Natural killer cell (primary cell): ENCODE data around the gene FAM78B. TPM values are rescaled to one million over a fixed set of nuclear protein-coding genes. Genes with fewer than 3 reads are reported as not detected.

Experiments used
- ATAC-seq, 3 donors: fragments of 150-1000 bp in 2 of 3; fragments of 200-7000 bp in 1 of 3; cut with Tn5 transposase; 1 replicate in 1 of 3; 2 replicates in 2 of 3; pipeline ENCODE4 v1.10.0; 2021; ENCODE audit warnings: mild to moderate bottlenecking in 2 of 3, moderate library complexity in 2 of 3
- DNase-seq, 2 donors: peaks; one replicate each; pipeline versions ENCODE4 v3.0.0 to v3.0.0-alpha.2; 2013 to 2021; ENCODE audit warnings: mixed read lengths in 1 of 2
- H3K27ac ChIP-seq: one replicate; pipeline ENCODE4 v1.5.1; 2013; ENCODE audit warnings: mild to moderate bottlenecking, low read length
- H3K27me3 ChIP-seq: one replicate; pipeline ENCODE4 v1.6.1; 2013; ENCODE audit warnings: low read length; ENCODE audit not compliant: control insufficient read depth, insufficient read depth
- H3K36me3 ChIP-seq: one replicate; pipeline ENCODE4 v1.6.1; 2013; ENCODE audit warnings: low read length; ENCODE audit not compliant: control insufficient read depth, insufficient read depth
- H3K4me1 ChIP-seq: one replicate; pipeline ENCODE4 v1.6.1; 2013; ENCODE audit warnings: low read length; ENCODE audit not compliant: control insufficient read depth, insufficient read depth
- H3K4me3 ChIP-seq: one replicate; pipeline ENCODE4 v1.5.1; 2013; ENCODE audit warnings: low read length
- H3K9me3 ChIP-seq: one replicate; pipeline ENCODE4 v1.6.1; 2013; ENCODE audit warnings: low read length; ENCODE audit not compliant: control insufficient read depth, insufficient read depth
- H3K27ac Mint-ChIP-seq, 2 donors: one replicate each; pipeline ENCODE4 v1.8.0; 2022; ENCODE audit warnings: mild to moderate bottlenecking in 2 of 2, mixed read lengths in 2 of 2, moderate library complexity in 1 of 2
- H3K27me3 Mint-ChIP-seq, 2 donors: one replicate each; pipeline ENCODE4 v1.8.0; 2022; ENCODE audit warnings: low read depth in 2 of 2, mixed read lengths in 2 of 2
- H3K36me3 Mint-ChIP-seq: one replicate; pipeline ENCODE4 v1.8.0; 2022; ENCODE audit warnings: mixed read lengths
- H3K4me1 Mint-ChIP-seq, 2 donors: one replicate each; pipeline ENCODE4 v1.8.0; 2022; ENCODE audit warnings: mixed read lengths in 2 of 2
- H3K4me3 Mint-ChIP-seq: one replicate; pipeline ENCODE4 v1.8.0; 2022; ENCODE audit warnings: mild to moderate bottlenecking, moderate library complexity, mixed read lengths
- H3K9me3 Mint-ChIP-seq, 2 donors: one replicate each; pipeline ENCODE4 v1.8.0; 2022; ENCODE audit warnings: mixed read lengths in 2 of 2
- CTCF ChIP-seq: fragments of 200-600 bp; IDR thresholded peaks from one replicate; pipeline ENCODE4 v1.8.0; 2022; ENCODE audit warnings: antibody characterized with exemption
- WGBS: methylation state at CpG from one replicate; pipeline ENCODE4 v1.1.7; 2013; ENCODE audit warnings: missing lambda C conversion rate; ENCODE audit not compliant: insufficient coverage; 5-methylcytosine and 5-hydroxymethylcytosine counted together
- intact Hi-C: fragments of 100-400 bp; cut with micrococcal nuclease; formaldehyde crosslinking; loops from one replicate; pipeline ENCODE4 v1.14.2; 2022
- total RNA-seq, 4 donors: library from RNA; stranded (reverse); fragments of 120-200 nt in 1 of 4; gene quantifications; one replicate each; pipeline versions ENCODE4 v1.2.3 to v1.2.4, GENCODE V29; 2013 to 2022

FAM78B gene
- total RNA-seq, 3 donors from 2014 or later (not counting 1 experiment from before 2014, with no cell fraction given): not detected

GRCh38 chr1:166086113-166086883 is 80.5 kb downstream of the FAM78B start:
- Histone ChIP-seq H3K36me3 (no peaks in the 10 kb centered on the region), H3K9me3 (peaks cover 4% of the 10 kb centered on the region), H3K4me1 (no peaks in the 10 kb centered on the region), H3K27ac (no peak overlapping the region), H3K4me3 (no peak overlapping the region), H3K27me3 (no peaks in the 10 kb centered on the region)
- no peak for TF ChIP-seq CTCF
- intact Hi-C loops: no loop called here
- Mint-ChIP-seq H3K4me1 (peaks cover 0 to 2% of the 10 kb centered on the region in 2 donors), H3K27ac (no peak overlapping the region), H3K27me3 (peaks cover 0 to 5% of the 10 kb centered on the region in 2 donors), H3K4me3 (no peak overlapping the region), H3K9me3 (no peaks in the 10 kb centered on the region), H3K36me3 (no peaks in the 10 kb centered on the region)
- no peak for ATAC-seq
- 74% methylated on average over 6 of the region's 6 CpGs for WGBS
- DNase-seq: no peak

- Mint-ChIP-seq H3K27me3 (peaks cover 0 to 5% of the 10 kb centered on the region in 2 donors), H3K9me3 (no peaks in the 10 kb centered on the region), H3K27ac (no peak overlapping the region), H3K36me3 (no peaks in the 10 kb centered on the region), H3K4me3 (no peak overlapping the region), H3K4me1 (peaks cover 8 to 10% of the 10 kb centered on the region in 2 donors)
- no peak overlapping the region for H3K27ac ChIP-seq
- no peaks in the 10 kb centered on the region for H3K27me3 ChIP-seq
- peaks cover 4% of the 10 kb centered on the region for H3K9me3 ChIP-seq
- H3K4me1 ChIP-seq: no peaks in the 10 kb centered on the region
- H3K4me3 ChIP-seq: no peak overlapping the region
- 73% methylated on average over 3 of the region's 3 CpGs for WGBS
- ATAC-seq (no peak), DNase-seq (no peak)
- TF ChIP-seq CTCF: no peak
- H3K36me3 ChIP-seq: no peaks in the 10 kb centered on the region
- intact Hi-C loops: no loop called here
Observed at GRCh38 chr1:166084613-166085012, 82.2 kb downstream of the FAM78B start.

GRCh38 chr1:166083887-166084286 is 82.9 kb downstream of the FAM78B start:
- TF ChIP-seq CTCF: no peak
- 67% methylated on average over 1 of the region's 2 CpGs for WGBS
- Histone ChIP-seq H3K36me3 (no peaks in the 10 kb centered on the region), H3K27me3 (no peaks in the 10 kb centered on the region), H3K27ac (no peak overlapping the region), H3K4me1 (no peaks in the 10 kb centered on the region), H3K4me3 (no peak overlapping the region), H3K9me3 (peaks cover 4% of the 10 kb centered on the region)
- Mint-ChIP-seq H3K4me1 (peaks cover 8 to 10% of the 10 kb centered on the region in 2 donors), H3K36me3 (no peaks in the 10 kb centered on the region), H3K4me3 (no peak overlapping the region), H3K27me3 (peaks cover 0 to 5% of the 10 kb centered on the region in 2 donors), H3K9me3 (no peaks in the 10 kb centered on the region), H3K27ac (no peak overlapping the region)
- ATAC-seq (no peak), DNase-seq (no peak)
- intact Hi-C loops: no loop called here

GRCh38 chr1:166082601-166083000 is 84.2 kb downstream of the FAM78B start:
- H3K4me1 ChIP-seq: no peaks in the 10 kb centered on the region
- H3K36me3 ChIP-seq: no peaks in the 10 kb centered on the region
- Mint-ChIP-seq H3K27ac (no peak overlapping the region), H3K4me3 (no peak overlapping the region), H3K9me3 (no peaks in the 10 kb centered on the region), H3K36me3 (no peaks in the 10 kb centered on the region), H3K4me1 (peaks cover 8 to 10% of the 10 kb centered on the region in 2 donors), H3K27me3 (peaks cover 0 to 5% of the 10 kb centered on the region in 2 donors)
- DNase-seq (no peak), ATAC-seq (no peak)
- peaks cover 4% of the 10 kb centered on the region for H3K9me3 ChIP-seq
- intact Hi-C loops: no loop called here
- TF ChIP-seq CTCF: no peak
- no peaks in the 10 kb centered on the region for H3K27me3 ChIP-seq
- no peak overlapping the region for H3K27ac ChIP-seq
- no peak overlapping the region for H3K4me3 ChIP-seq
- WGBS: 90% methylated on average over 5 of the region's 5 CpGs
